Stimulated activated CD4-positive, alpha-beta T cell treated with anti-CD3 and anti-CD28 coated beads, Interleukin-15, amount 100 ng/mL, for 24 hours (primary cell): Measurements from ENCODE around the gene CAAP1.
"Not testable (repeated sequence)": the region's sequence is repeated elsewhere in the genome, so short reads cannot be mapped to it uniquely, and the experiment has no call there.

Source experiments
- DNase-seq: peaks from one replicate; pipeline ENCODE4 v3.0.0-alpha.2; 2020

Gene CAAP1

DNA sequence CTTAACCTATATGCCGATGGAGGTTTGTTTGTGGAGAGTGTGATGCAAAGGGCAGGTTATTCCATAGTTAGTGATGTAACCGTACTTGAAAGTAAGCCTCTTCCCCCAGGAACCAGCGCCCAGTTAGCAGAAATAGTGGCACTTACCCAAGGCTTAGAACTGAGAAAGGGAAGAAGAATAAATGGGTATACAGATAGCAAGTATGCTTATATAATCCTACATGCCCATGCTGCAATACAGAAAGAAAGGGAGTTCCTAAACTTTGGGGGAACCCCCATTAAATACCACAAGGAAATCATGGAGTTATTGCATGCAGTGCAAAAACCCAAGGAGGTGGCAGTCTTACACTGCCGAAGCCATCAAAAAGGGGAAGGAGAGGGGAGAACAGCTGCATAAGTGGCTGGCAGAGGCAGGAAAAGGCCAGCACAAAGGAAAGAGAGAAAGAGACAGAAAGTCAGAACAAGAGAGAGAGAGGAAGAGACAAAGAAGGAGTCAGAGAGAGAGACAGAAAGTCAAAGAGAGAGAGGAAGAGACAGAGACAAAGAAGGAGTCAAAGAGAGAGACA, 64.1 kb downstream of the CAAP1 start:
- not testable (repeated sequence) for DNase-seq

DNA sequence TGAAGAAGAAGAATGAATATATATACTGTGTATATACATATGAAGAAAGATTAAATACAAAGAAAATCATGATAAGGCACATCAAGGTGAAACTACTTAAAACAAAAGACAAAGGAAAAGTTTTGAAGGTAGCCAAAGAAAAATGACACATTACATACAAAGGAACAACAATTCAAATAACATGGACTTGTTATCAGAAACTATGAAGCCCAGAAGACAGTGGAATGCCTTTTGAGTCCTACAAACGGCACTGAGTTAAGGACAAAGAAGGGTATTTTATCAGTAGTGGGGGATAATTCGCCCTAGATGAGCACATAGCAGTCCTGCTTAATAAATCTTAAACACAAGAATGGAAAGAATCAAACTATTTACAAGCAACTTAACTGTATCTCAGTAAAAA, 77.8 kb downstream of the CAAP1 start:
- no peak for DNase-seq

DNA sequence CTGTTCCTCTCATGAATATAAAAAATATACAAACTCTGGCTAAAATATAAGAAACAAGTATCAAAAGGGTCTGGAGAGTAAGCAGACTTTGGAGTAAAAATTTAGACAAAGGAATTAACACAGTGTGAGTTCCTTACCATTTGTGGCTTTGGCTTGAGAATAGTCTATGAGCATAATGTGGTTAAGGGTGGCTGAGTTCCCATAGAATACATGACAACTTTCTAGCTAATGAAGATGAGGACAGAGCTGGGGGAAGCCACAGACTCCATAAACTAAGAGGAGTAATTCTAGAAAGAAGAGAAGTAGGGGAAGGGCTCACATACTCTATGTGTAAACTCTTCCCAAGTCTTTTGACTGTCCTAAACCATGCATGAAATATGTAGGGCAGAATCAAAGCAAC, 79.4 kb downstream of the CAAP1 start:
- no peak for DNase-seq

DNA sequence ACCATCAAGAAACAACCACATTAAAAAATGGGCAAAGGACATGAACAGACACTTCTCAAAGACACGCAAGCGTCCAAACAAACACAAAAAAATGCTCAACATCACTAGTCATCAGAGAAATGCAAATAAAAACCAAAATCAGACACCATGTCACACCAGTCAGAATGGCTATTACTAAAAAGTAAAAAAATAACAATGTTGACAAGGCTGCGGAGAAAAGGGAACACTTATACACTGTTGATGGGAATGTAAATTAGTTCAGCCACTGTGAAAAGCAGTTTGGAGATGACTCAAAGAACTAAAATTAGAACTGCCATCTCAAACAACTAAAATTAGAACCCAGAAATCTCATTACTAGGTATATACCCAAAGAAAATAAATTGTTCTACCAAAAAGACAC, 80.4 kb downstream of the CAAP1 start:
- DNase-seq = no peak

DNA sequence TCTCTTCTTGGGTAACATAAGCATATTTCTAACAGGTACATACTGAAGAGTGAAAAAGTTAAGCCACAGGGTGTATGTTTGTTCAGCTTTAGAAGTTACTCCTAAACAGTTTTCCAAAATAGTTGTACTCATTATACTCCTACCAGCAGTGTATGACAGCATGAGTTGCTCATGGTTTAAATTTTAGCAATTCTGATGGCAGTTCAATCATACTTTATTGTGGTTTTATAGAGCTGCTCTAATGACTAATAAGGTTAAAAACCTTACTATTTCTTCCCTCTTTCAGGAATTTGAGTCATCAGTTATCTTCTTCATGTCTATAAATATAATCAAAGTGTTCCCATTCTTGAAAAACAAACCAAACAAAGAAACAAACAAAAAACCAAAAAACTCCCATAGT, 81.5 kb downstream of the CAAP1 start:
- no peak for DNase-seq

DNA sequence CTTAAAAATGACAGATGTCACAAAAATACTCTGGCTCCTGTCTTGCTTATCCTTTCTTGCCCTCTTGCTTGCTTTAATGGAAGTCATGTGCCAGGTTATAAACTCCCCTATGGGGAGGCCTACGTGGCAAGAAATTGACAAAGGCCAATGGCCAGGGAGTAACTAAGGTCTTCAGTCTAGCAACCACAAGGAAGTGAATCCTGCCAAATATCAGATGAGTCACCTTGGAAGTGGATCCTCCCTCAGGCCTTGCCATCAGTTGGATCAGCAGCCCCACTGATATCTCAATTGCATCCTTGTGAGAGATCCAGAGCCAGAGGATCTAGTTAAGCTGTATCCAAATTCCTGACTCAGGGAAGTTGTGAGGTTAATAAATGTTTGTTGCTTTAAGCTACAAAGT, 82.8 kb downstream of the CAAP1 start:
- no peak for DNase-seq

DNA sequence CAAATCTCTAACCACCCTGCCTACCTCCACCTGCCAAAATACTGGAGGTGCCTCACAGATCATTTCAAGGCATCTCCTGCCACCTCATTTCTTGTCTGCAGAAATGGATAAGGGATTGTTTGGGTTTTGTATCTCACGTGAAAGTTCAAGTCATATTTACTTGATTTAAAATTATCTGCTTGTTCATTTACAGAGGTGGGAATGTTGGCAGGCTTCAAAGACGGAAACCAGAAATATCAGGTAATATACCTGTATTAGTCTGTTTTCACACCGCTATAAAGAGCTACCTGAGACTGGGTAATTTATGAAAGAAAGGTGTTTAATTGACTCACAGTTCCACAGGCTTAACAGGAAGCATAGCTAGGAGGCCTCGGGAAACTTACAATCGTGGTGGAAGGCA, 85.4 kb downstream of the CAAP1 start:
- DNase-seq = no peak

DNA sequence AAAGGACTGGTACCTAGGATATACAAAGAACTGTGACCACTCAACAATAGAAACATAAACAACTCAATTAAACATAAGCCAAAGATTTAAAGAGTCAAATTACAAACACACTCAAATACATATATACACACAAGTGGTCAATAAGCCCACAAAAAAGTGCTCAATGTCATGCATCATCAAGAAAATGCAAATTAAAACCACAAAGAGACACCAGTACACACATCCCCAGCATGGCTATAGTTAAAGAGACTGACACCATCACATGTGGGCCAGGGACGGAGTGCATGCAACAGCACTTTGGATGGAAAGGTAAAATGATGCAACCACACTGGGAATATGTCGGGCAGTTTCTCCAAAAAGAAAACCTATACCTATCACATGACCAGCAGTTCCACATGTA, 89.7 kb downstream of the CAAP1 start:
- no peak for DNase-seq

DNA sequence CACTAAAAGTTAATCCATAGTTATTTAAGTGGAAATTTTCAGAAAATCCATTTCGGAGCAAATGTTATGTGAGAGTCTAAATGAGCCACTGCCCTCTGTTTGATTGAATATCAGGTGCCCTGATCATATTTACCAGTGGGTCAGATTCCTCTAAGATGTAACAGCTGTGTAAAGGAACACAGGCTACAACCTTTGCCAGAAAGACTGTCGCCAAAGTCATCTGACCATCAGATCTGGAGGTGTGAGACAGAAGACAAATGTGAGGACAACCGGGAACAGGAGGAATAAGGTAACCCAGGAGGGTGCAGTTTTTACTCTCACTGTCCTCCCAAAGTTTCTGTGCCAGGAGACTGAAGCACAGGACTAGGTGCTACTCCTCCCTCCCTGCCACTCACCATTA, 90.8 kb downstream of the CAAP1 start:
- no peak for DNase-seq

DNA sequence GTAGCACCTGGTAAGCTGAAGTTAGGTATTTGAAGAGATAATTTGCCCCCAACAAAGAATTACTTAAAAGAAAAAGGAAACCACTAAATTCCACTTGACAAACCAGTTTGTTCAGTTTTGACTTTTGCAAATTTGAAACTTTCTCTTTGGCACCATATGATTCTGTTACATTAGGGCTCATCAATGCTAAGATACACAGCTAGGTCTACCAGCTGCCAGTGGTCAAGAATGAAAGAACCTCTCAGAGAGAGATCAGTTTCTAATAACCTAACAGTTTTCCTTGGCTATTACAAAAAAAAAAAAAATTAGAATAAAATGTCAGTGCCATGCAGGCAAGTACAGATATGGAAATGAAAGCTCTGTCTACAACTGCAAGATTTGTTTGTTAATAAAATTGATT, 92.3 kb downstream of the CAAP1 start:
- DNase-seq = no peak

DNA sequence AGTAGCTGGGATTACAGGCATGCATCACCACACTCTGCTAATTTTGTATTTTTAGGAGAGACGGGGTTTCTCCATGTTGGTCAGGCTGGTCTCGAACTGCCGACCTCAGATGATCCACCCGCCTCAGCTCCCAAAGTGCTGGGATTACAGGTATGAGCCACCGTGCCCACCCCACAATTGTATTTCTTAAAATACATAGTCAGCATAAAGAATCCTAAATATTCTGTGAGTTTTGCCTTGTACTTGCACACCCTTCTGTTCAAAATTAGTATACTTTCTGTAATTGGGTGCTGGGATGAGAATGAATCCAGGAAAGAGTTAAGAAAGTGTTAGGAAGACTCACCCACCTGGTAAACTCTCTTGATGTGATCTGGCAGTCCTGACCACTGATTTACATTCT, 101.3 kb downstream of the CAAP1 start:
- DNase-seq = no peak
